OCI-LY3 (cell line): ENCODE data around the gene GLT1D1.

Experiments
- EZH2phosphoT487 ChIP-seq: fragments of 200-600 bp; shearing (Covaris generic); IDR thresholded peaks from 2 replicates; pipeline ENCODE4 v1.6.1; 2018; ENCODE audit warnings: antibody characterized with exemption, mixed run types, low read depth
- TF ChIP-seq, protein P1 (sequence below): fragments of 200-600, 300-600 bp; sonication (generic); IDR thresholded peaks from 2 replicates; pipeline ENCODE4 v1.5.1; 2014; ENCODE audit warnings: antibody characterized with exemption, low read length, low read depth

DNA sequence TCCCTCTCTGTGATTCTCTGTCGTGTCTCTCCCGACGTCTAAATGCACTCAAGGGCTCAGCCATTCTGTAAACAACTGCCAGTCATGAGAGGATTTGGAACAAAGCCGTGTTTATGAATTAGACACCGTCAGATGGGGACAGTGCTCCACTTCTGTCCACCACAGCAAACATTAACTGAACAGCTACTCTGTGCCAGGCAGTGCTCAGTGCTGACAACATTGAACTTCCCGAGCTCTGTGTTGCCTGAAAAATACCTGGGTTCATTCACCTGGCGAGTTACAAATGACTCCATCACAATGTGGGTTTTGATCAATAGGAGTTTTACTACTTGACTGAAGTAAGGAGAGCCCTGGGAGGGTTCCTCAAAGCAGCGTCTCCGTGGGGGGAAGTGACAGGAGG lies 139.3 kb downstream of the GLT1D1 start:
- TF ChIP-seq, protein P1, sequence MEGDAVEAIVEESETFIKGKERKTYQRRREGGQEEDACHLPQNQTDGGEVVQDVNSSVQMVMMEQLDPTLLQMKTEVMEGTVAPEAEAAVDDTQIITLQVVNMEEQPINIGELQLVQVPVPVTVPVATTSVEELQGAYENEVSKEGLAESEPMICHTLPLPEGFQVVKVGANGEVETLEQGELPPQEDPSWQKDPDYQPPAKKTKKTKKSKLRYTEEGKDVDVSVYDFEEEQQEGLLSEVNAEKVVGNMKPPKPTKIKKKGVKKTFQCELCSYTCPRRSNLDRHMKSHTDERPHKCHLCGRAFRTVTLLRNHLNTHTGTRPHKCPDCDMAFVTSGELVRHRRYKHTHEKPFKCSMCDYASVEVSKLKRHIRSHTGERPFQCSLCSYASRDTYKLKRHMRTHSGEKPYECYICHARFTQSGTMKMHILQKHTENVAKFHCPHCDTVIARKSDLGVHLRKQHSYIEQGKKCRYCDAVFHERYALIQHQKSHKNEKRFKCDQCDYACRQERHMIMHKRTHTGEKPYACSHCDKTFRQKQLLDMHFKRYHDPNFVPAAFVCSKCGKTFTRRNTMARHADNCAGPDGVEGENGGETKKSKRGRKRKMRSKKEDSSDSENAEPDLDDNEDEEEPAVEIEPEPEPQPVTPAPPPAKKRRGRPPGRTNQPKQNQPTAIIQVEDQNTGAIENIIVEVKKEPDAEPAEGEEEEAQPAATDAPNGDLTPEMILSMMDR, result no peak
- TF ChIP-seq EZH2phosphoT487, result no peak
